Choroid plexus epithelial cell (primary cell): Measurements from ENCODE around the gene MAGEE1.

Experiments
- DNase-seq: peaks from one replicate; pipeline ENCODE4 v3.0.0-alpha.2; 2010; ENCODE audit warnings: low read depth
- H3K4me3 ChIP-seq: 2 replicates; pipeline ENCODE4 v1.5.1; 2011; ENCODE audit warnings: low read depth, mild to moderate bottlenecking, control low read depth, low read length, moderate library complexity
- TF ChIP-seq, protein P1 (sequence below): conservative IDR thresholded peaks from 2 replicates; pipeline ENCODE4 v1.5.1; 2011; ENCODE audit warnings: low read depth, mild to moderate bottlenecking, control low read depth, inconsistent platforms, low read length, moderate library complexity

The MAGEE1 gene

DNA sequence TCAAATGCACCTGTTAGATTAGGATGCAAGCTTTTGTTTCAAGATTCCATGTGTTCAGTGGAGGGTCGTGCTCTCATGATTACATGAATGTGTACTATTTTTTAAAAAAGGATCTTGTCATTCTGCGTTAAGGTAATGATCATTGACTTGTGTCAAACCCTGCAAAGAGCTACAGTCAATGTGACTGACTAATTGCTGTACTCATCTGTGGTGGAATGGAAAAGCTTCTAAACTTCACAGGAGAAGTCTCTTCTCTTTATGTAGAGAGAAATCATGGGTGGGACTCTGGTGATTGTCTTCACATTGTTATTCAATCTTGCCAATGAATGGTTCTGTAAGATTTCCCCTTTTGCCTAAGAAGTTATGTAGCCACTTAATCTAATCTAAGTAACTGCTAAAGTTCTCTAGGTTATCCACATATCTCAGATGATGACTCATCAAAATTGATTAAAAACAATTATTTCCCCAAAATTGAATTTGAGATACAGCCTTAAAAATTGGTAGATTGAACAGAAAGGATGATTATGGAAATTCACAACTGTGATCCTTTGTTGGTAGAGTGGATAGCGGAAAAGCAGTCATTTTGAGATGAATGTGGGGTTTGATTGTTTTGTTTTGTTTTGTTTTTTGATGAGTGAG is 6.7 kb downstream of the MAGEE1 start:
- H3K4me3 ChIP-seq: no peak overlapping the region
- no peak for DNase-seq
- TF ChIP-seq, protein P1, sequence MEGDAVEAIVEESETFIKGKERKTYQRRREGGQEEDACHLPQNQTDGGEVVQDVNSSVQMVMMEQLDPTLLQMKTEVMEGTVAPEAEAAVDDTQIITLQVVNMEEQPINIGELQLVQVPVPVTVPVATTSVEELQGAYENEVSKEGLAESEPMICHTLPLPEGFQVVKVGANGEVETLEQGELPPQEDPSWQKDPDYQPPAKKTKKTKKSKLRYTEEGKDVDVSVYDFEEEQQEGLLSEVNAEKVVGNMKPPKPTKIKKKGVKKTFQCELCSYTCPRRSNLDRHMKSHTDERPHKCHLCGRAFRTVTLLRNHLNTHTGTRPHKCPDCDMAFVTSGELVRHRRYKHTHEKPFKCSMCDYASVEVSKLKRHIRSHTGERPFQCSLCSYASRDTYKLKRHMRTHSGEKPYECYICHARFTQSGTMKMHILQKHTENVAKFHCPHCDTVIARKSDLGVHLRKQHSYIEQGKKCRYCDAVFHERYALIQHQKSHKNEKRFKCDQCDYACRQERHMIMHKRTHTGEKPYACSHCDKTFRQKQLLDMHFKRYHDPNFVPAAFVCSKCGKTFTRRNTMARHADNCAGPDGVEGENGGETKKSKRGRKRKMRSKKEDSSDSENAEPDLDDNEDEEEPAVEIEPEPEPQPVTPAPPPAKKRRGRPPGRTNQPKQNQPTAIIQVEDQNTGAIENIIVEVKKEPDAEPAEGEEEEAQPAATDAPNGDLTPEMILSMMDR: no peak

DNA sequence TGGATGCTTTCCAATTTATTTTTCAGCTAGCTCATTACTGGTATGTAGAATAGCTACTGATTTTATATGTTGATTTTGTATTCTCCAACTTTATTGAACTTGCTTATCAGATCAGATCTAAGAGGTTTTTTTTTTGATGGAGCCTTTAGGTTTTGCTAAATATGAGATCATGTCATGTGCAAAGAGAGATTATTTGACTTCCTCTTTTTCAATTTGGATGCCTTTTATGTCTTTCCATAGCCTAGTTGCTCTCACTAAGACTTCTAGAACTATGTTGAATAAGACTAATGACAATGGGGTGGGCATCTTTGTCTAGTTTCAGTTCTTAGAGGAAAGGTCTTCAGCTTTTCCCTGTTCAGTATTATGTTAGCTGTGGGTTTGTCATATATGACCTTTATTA is 11.7 kb downstream of the MAGEE1 start:
- DNase-seq: no peak
- TF ChIP-seq, protein P1: no peak
- H3K4me3 ChIP-seq: no peak overlapping the region

DNA sequence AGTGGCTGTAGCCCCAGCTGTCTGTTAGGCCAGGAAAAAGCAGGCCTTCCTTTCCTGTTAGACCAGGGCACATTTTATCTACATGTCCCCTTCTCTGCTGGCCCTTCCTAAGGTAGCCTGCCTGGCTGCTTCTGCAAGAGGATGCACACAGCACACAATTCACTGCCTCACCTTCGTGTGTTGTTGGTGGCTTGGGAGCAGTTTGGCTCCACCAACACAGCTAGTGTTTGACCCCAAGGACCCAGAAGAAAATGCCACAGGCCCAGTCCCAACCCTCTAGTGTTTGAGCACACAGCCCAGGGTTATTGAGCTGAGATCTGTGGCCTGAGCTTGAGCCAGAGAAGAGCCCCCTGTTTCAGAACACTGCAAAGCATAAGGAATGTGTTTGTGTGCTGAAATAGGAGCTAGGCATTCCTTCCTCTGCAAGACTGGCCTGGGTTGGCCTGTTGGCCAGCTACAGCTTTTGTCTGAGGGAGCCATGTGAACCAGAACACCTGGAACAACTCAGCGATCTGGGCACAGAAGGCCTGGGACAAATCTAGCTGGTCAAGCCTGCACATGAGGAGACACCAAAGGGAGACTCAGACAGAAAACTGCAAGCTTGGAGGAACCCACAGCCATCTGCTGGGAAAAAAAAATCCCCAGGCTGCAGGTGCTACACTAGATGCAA is 26.4 kb downstream of the MAGEE1 start:
- DNase-seq: no peak

DNA sequence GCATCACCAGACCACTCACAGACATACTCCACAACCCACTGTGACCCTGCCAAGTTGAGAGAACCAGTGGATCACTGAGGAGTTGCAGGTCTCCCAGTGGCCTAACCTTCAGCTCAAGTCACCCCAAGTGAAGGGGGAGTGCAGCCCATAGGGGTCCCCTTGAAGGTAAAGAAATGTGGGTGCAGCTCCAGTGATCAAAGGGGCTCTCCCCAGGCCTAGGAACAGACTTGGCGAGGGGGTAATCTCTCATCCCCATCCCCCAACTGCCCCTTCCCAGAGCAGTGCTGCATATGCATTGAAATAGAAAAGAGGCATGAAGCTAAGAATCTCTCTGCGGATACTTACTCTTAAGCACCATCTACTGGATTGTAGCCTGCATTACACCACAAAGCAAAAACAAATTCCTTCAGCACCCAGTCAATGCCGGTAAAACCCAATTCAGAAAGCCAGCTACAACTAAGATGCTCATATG is 27.0 kb downstream of the MAGEE1 start:
- H3K4me3 ChIP-seq: no peak overlapping the region
- TF ChIP-seq, protein P1: peak; percentile 43
- peak; percentile 17 for DNase-seq

More for the DNA sequence above, 26.4 kb downstream of the MAGEE1 start:
- TF ChIP-seq, protein P1: no peak
- H3K4me3 ChIP-seq: no peak overlapping the region

DNA sequence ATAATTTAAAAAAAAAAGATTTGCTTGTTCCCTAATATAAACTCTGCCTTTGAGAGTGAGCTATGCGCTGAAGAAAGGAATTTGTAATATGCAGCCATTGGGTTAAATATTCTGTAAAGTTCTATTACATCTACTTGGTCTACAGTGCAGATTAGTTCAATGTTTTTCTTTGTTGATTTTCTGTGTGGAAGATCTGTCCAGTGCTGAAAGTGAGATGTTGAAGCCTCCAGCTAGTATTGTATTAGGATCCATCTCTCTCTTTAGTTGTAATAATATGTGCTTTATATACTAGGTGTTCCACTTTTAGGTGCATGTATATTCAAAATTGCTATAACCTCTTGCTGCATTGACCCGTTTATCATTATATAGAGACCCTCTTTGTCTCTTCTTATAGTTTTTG is 49.8 kb downstream of the MAGEE1 start:
- H3K4me3 ChIP-seq: no peak overlapping the region
- TF ChIP-seq, protein P1: no peak
- DNase-seq: no peak
